IMR-90 (cell line): ENCODE measurements around the gene APOL3. TPM values are rescaled to one million over a fixed set of nuclear protein-coding genes. Genes with fewer than 3 reads are reported as not detected.

Experiments
- ATAC-seq: fragments of 200-7000 bp; cut with Tn5 transposase; 2 replicates; pipeline ENCODE4 v1.9.1; 2020; ENCODE audit warnings: low read depth, mild to moderate bottlenecking, moderate library complexity
- BruUV-seq: library from RNA; stranded (reverse); fragments of 400-500 nt; replicated peaks from 2 replicates; lab custom pipeline; 2021; lab: Mats Ljungman, UMichigan
- CTCF ChIA-PET: fragments of 300-600 bp; formaldehyde crosslinking; extraction: SDS; loops from one replicate; lab custom pipeline; 2021; ENCODE audit warnings: antibody characterized with exemption; lab: Yijun Ruan, JAX
- POLR2A ChIA-PET: fragments of 300-600 bp; sonication (Branson Sonifier 250); formaldehyde crosslinking; loops from one replicate; lab custom pipeline; 2022; ENCODE audit warnings: antibody characterized with exemption; ENCODE audit not compliant: unreplicated experiment; lab: Charles Lee
- DNase-seq: peaks from one replicate; pipeline ENCODE4 v3.0.0; 2013
- H2AFZ ChIP-seq: replicated peaks from 2 replicates; pipeline ENCODE3; 2013; ENCODE audit warnings: low read length, mild to moderate bottlenecking; ENCODE audit not compliant: poor library complexity
- H2AK5ac ChIP-seq: 2 replicates; pipeline ENCODE4 v1.6.1; 2013; ENCODE audit warnings: low read depth, low read length, inconsistent platforms
- H2AK9ac ChIP-seq: replicated peaks from 2 replicates; pipeline ENCODE3; 2013; ENCODE audit warnings: mild to moderate bottlenecking, low read depth, low read length, moderate library complexity; ENCODE audit not compliant: poor library complexity
- H2BK120ac ChIP-seq: 2 replicates; pipeline ENCODE4 v1.6.1; 2013; ENCODE audit warnings: low read depth, low read length, inconsistent platforms
- H2BK15ac ChIP-seq: 3 replicates; pipeline ENCODE4 v1.6.1; 2013; ENCODE audit warnings: low read depth, low read length, inconsistent platforms
- H2BK20ac ChIP-seq: 2 replicates; pipeline ENCODE4 v1.6.1; 2013; ENCODE audit warnings: low read depth, mild to moderate bottlenecking, inconsistent platforms, low read length, moderate library complexity
- H2BK5ac ChIP-seq: 2 replicates; pipeline ENCODE4 v1.6.1; 2013; ENCODE audit warnings: mild to moderate bottlenecking, low read depth, low read length, inconsistent platforms; ENCODE audit not compliant: poor library complexity, severe bottlenecking
- H3K14ac ChIP-seq: replicated peaks from 2 replicates; pipeline ENCODE4 v1.6.1; 2013; ENCODE audit warnings: low read depth, low read length, inconsistent platforms
- H3K18ac ChIP-seq: 2 replicates; pipeline ENCODE4 v1.6.1; 2013; ENCODE audit warnings: low read depth, low read length, control low read depth
- H3K23ac ChIP-seq: 2 replicates; pipeline ENCODE4 v1.6.1; 2013; ENCODE audit warnings: low read depth, low read length, inconsistent platforms
- H3K27ac ChIP-seq: 2 replicates; pipeline ENCODE4 v1.5.1; 2013; ENCODE audit warnings: mild to moderate bottlenecking, control low read depth, low read length; ENCODE audit not compliant: insufficient read depth
- H3K27me3 ChIP-seq: 2 replicates; pipeline ENCODE4 v1.6.1; 2013; ENCODE audit warnings: low read length; ENCODE audit not compliant: control insufficient read depth, insufficient read depth
- H3K36me3 ChIP-seq: 2 replicates; pipeline ENCODE4 v1.6.1; 2013; ENCODE audit warnings: low read length, mixed read lengths; ENCODE audit not compliant: control insufficient read depth, insufficient read depth
- H3K4ac ChIP-seq: 2 replicates; pipeline ENCODE4 v1.6.1; 2013; ENCODE audit warnings: low read depth, low read length, inconsistent platforms
- H3K4me1 ChIP-seq: 2 replicates; pipeline ENCODE4 v1.6.1; 2013; ENCODE audit warnings: low read length, mixed read lengths; ENCODE audit not compliant: control insufficient read depth, insufficient read depth
- H3K4me2 ChIP-seq: 2 replicates; pipeline ENCODE4 v1.6.1; 2013; ENCODE audit warnings: low read depth, mild to moderate bottlenecking, control low read depth, low read length, moderate library complexity
- H3K4me3 ChIP-seq: 2 replicates; pipeline ENCODE4 v1.5.1; 2013; ENCODE audit warnings: low read depth, mild to moderate bottlenecking, control low read depth, low read length, moderate library complexity; ENCODE audit not compliant: insufficient read depth
- H3K56ac ChIP-seq: 2 replicates; pipeline ENCODE4 v1.6.1; 2013; ENCODE audit warnings: low read length, inconsistent platforms; ENCODE audit not compliant: insufficient read depth; ENCODE audit errors: extremely low read depth
- H3K79me1 ChIP-seq, 2 experiments: 2 replicates each; pipeline ENCODE4 v1.6.1; 2013; ENCODE audit warnings: low read length in 2 of 2, inconsistent platforms in 1 of 2, low read depth in 1 of 2
- H3K9ac ChIP-seq: 2 replicates; pipeline ENCODE4 v1.6.1; 2013; ENCODE audit warnings: low read depth, low read length, control low read depth
- H3K9me1 ChIP-seq: 2 replicates; pipeline ENCODE4 v1.6.1; 2013; ENCODE audit warnings: low read length, inconsistent platforms; ENCODE audit not compliant: insufficient read depth
- H3K9me3 ChIP-seq: 2 replicates; pipeline ENCODE4 v1.6.1; 2013; ENCODE audit warnings: low read length; ENCODE audit not compliant: control insufficient read depth, insufficient read depth
- H4K20me1 ChIP-seq: 2 replicates; pipeline ENCODE4 v1.6.1; 2013; ENCODE audit warnings: low read length, inconsistent platforms; ENCODE audit not compliant: insufficient read depth
- H4K5ac ChIP-seq: 2 replicates; pipeline ENCODE4 v1.6.1; 2013; ENCODE audit warnings: mild to moderate bottlenecking, low read depth, low read length, control low read depth
- H4K8ac ChIP-seq, 2 experiments: 2 replicates each; pipeline ENCODE4 v1.6.1; 2013; ENCODE audit warnings: low read depth in 2 of 2, low read length in 2 of 2, control low read depth in 1 of 2, inconsistent platforms in 1 of 2
- H4K91ac ChIP-seq: 2 replicates; pipeline ENCODE4 v1.6.1; 2013; ENCODE audit warnings: low read depth, low read length, inconsistent platforms; ENCODE audit not compliant: insufficient read depth
- BHLHE40 ChIP-seq: fragments of 150-350 bp; IDR thresholded peaks from 2 replicates; pipeline ENCODE4 v1.6.1; 2016; ENCODE audit warnings: mild to moderate bottlenecking, low read depth, low read length
- CHD1 ChIP-seq: IDR thresholded peaks from 2 replicates; pipeline ENCODE4 v1.6.1; 2012; ENCODE audit warnings: low read depth, low read length, improper control_type of control experiment
- MAFK ChIP-seq: IDR thresholded peaks from 2 replicates; pipeline ENCODE4 v1.6.1; 2012; ENCODE audit warnings: low read depth, low read length, improper control_type of control experiment
- MAZ ChIP-seq: IDR thresholded peaks from 2 replicates; pipeline ENCODE4 v1.6.1; 2012; ENCODE audit warnings: low read depth, mild to moderate bottlenecking, low read length, improper control_type of control experiment, moderate library complexity, borderline replicate concordance
- NFE2L2 ChIP-seq: fragments of 150-350 bp; IDR thresholded peaks from 2 replicates; pipeline ENCODE4 v1.6.1; 2016; ENCODE audit warnings: low read depth, mild to moderate bottlenecking, low read length
- POLR2A ChIP-seq: IDR thresholded peaks from 2 replicates; pipeline ENCODE4 v1.6.1; 2012; ENCODE audit warnings: mild to moderate bottlenecking, low read depth, low read length
- RAD21 ChIP-seq: IDR thresholded peaks from 2 replicates; pipeline ENCODE4 v1.6.1; 2012; ENCODE audit warnings: low read length, improper control_type of control experiment
- RCOR1 ChIP-seq: IDR thresholded peaks from 2 replicates; pipeline ENCODE4 v1.6.1; 2012; ENCODE audit warnings: mild to moderate bottlenecking, low read length, improper control_type of control experiment; ENCODE audit not compliant: insufficient replicate concordance
- RFX5 ChIP-seq: IDR thresholded peaks from 2 replicates; pipeline ENCODE4 v1.8.0; 2012; ENCODE audit warnings: low read depth, mild to moderate bottlenecking, low read length, moderate library complexity
- SMC3 ChIP-seq: fragments of 150-350 bp; IDR thresholded peaks from 2 replicates; pipeline ENCODE4 v1.6.1; 2016; ENCODE audit warnings: low read depth, mild to moderate bottlenecking, antibody characterized with exemption, low read length, moderate library complexity
- WGBS, 2 experiments: methylation state at CpG; one replicate each; pipeline versions ENCODE4 v1.1.5 to v1.1.7; 2013; ENCODE audit warnings: missing lambda C conversion rate in 2 of 2; ENCODE audit not compliant: insufficient read length in 1 of 2; ENCODE audit errors: extremely low coverage in 2 of 2; 5-methylcytosine and 5-hydroxymethylcytosine counted together
- dilution Hi-C: fragments of 300-500 bp; cut with HindIII; formaldehyde crosslinking; loops from one replicate; pipeline ENCODE4 v1.14.3; 2018; ENCODE audit warnings: low sequenced_read_pairs; ENCODE audit not compliant: unreplicated experiment
- in situ Hi-C: fragments of 300-500 bp; cut with MboI; formaldehyde crosslinking; loops from 3 replicates; pipeline ENCODE4 v1.14.3; 2019; ENCODE audit warnings: low sequenced_read_pairs, inconsistent platforms, mixed read lengths
- intact Hi-C: fragments of 100-400 bp; cut with micrococcal nuclease; formaldehyde crosslinking; loops from 2 replicates; pipeline ENCODE4 v1.10.0; 2022
- polyA plus RNA-seq, 3 experiments: library from polyadenylated mRNA; depleted of rRNA; stranded (reverse); fragments of >200 nt; gene quantifications; 2 replicates each; pipeline ENCODE4 v1.2.3, GENCODE V29; 2012; ENCODE audit warnings: low replicate concordance in 1 of 3
- total RNA-seq: library from RNA; depleted of rRNA; stranded (reverse); fragments of >200 nt; gene quantifications from 2 replicates; pipeline ENCODE4 v1.2.3, GENCODE V29; 2012
- TF ChIP-seq, protein P1 (sequence below): fragments of 150-350 bp; IDR thresholded peaks from 2 replicates; pipeline ENCODE4 v1.6.1; 2016; ENCODE audit warnings: low read depth, mild to moderate bottlenecking, low read length, moderate library complexity, borderline replicate concordance
- TF ChIP-seq, protein P2 (sequence below): conservative IDR thresholded peaks from 2 replicates; pipeline ENCODE4 v1.5.1; 2012; ENCODE audit warnings: mild to moderate bottlenecking, low read depth, low read length, improper control_type of control experiment
- TF ChIP-seq, protein P3 (sequence below): fragments of 150-350 bp; IDR thresholded peaks from 2 replicates; pipeline ENCODE4 v1.6.1; 2017; ENCODE audit warnings: mild to moderate bottlenecking, antibody characterized with exemption, low read length, low read depth

APOL3 gene
- total and polyA plus RNA-seq, 2 of the 4 experiments (the other 2 are of a cell fraction): 1.4 to 2.3 TPM

DNA sequence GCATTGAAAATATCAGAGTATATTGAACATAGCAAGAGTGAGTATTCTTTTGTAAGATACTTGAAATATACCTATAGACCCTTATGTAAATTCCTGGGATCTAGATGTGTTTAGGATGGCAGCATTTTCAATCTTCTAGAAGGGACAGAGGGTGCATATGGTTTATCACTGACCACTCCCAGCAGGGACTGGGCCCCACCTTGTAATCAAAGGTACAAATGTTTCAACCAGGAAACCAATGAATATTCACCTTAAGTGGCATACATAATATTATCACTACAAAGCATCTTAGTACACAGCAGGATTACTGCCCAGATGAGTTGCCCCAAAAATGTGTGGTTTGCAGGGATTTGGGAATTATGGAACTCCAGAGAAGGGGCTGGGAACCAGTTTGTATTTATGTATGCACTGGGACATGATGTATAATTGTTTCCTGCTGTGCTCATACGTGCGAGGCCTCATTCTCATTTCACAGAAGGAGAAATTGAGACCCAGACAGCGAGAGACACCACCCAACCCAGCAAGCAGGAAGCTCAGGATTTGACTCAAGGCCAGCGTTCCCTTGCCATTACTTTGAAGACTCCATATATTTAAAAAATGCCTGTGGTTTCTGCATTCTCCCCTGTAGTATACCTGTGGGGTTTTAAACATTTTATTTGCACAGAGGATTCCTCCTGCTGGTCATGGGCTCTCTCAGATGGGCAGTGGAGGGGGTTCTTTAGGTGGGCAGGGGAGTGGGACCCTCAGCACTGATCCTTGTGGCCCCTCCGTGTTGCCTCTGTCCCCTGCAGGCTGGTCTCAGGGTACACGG lies 35.9 kb upstream of the APOL3 start:
- in situ Hi-C loops: loop anchor here (10.0 kb wide), 1 partner anchor 288 kb away; the partner anchor contains the start of gene TXN2
- BruUV-seq: no TSS peak
- H3K9me3 ChIP-seq: no peaks in the 10 kb centered on the region
- H3K4me2 ChIP-seq: peak overlapping the region; percentile 67
- peak overlapping the region; percentile 80 to 98; a peak in 3 of 4 replicates for H4K8ac ChIP-seq
- peak overlapping the region; percentile 84 for H2BK20ac ChIP-seq
- dilution Hi-C loops: no loop called here
- peaks cover 0 to 8% of the 10 kb centered on the region in 2 experiments; a peak in 1 of 4 replicates for H3K79me1 ChIP-seq
- H2BK120ac ChIP-seq: peak overlapping the region; percentile 93
- peak overlapping the region; percentile 85 for H4K5ac ChIP-seq
- peak overlapping the region; percentile 94 for H3K27ac ChIP-seq
- peak overlapping the region; percentile 61; the same call in 1 of the 2 replicates for H2AK5ac ChIP-seq
- peak; percentile 29 for DNase-seq
- intact Hi-C loops: loop anchor here (2.0 kb wide), 1 partner anchor 42 kb away; the partner anchor contains the start of gene APOL2
- no peaks in the 10 kb centered on the region for H3K36me3 ChIP-seq
- ChIA-PET POLR2A (no interaction called here), CTCF (interaction anchor here (0.6 to 1.6 kb wide), 3 partner anchors 22 to 44 kb away, joined by 3 to 8 read pairs (median 5); partner anchors contain the start of gene APOL2)
- peak overlapping the region; percentile 87 for H3K14ac ChIP-seq
- whole genome bisulfite sequencing, 2 experiments: 7% methylated on average over 2 of the region's 6 CpGs; no CpG with 5 or more reads in 1 of the 2 experiments
- peak overlapping the region; percentile 35 for H3K18ac ChIP-seq
- peaks cover 12% of the 10 kb centered on the region for H3K9me1 ChIP-seq
- peak overlapping the region; percentile 74; the same call in 1 of the 2 replicates for H3K56ac ChIP-seq
- peaks cover 13% of the 10 kb centered on the region for H3K4me1 ChIP-seq
- peak; percentile 51 for ATAC-seq
- H2AFZ ChIP-seq: peak overlapping the region; percentile 96
- H4K20me1 ChIP-seq: no peaks in the 10 kb centered on the region
- peak overlapping the region; percentile 87; the same call in 2 of the 3 replicates for H2BK15ac ChIP-seq
- peak overlapping the region; percentile 86 for H3K23ac ChIP-seq
- peak overlapping the region; percentile 87 for H2BK5ac ChIP-seq
- H3K27me3 ChIP-seq: no peaks in the 10 kb centered on the region
- peak overlapping the region; percentile 93 for H4K91ac ChIP-seq
- H3K9ac ChIP-seq: peak overlapping the region; percentile 56
- peak overlapping the region; percentile 85 for H2AK9ac ChIP-seq
- peak overlapping the region; percentile 91 for H3K4ac ChIP-seq
- no peak overlapping the region for H3K4me3 ChIP-seq
- TF ChIP-seq, protein P1, sequence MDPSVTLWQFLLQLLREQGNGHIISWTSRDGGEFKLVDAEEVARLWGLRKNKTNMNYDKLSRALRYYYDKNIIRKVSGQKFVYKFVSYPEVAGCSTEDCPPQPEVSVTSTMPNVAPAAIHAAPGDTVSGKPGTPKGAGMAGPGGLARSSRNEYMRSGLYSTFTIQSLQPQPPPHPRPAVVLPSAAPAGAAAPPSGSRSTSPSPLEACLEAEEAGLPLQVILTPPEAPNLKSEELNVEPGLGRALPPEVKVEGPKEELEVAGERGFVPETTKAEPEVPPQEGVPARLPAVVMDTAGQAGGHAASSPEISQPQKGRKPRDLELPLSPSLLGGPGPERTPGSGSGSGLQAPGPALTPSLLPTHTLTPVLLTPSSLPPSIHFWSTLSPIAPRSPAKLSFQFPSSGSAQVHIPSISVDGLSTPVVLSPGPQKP: no peak
- TF ChIP-seq, protein P2, sequence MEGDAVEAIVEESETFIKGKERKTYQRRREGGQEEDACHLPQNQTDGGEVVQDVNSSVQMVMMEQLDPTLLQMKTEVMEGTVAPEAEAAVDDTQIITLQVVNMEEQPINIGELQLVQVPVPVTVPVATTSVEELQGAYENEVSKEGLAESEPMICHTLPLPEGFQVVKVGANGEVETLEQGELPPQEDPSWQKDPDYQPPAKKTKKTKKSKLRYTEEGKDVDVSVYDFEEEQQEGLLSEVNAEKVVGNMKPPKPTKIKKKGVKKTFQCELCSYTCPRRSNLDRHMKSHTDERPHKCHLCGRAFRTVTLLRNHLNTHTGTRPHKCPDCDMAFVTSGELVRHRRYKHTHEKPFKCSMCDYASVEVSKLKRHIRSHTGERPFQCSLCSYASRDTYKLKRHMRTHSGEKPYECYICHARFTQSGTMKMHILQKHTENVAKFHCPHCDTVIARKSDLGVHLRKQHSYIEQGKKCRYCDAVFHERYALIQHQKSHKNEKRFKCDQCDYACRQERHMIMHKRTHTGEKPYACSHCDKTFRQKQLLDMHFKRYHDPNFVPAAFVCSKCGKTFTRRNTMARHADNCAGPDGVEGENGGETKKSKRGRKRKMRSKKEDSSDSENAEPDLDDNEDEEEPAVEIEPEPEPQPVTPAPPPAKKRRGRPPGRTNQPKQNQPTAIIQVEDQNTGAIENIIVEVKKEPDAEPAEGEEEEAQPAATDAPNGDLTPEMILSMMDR: no peak
- TF ChIP-seq, protein P3, sequence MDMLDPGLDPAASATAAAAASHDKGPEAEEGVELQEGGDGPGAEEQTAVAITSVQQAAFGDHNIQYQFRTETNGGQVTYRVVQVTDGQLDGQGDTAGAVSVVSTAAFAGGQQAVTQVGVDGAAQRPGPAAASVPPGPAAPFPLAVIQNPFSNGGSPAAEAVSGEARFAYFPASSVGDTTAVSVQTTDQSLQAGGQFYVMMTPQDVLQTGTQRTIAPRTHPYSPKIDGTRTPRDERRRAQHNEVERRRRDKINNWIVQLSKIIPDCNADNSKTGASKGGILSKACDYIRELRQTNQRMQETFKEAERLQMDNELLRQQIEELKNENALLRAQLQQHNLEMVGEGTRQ: no peak
- TF ChIP-seq RAD21 (no peak), POLR2A (no peak), MAFK (no peak), MAZ (no peak), NFE2L2 (no peak), RCOR1 (no peak), RFX5 (no peak), BHLHE40 (no peak), SMC3 (no peak), CHD1 (no peak)
